T-helper 1 cell treated with Interleukin-12 subunit alpha and Interleukin-12 subunit beta and Interleukin-4 antibody, amounts not matched to agents 30 μg/mL and 1 μg/mL, for 36 hours (primary cell): ENCODE results near the gene ANKRD16.
A peak's percentile ranks its signal among the peaks of the same experiment; 100 is the strongest.
"Not testable (repeated sequence)": the region's sequence is repeated elsewhere in the genome, so short reads cannot be mapped to it uniquely, and the experiment has no call there.

Source experiments
- H3K27ac Mint-ChIP-seq: one replicate; pipeline ENCODE4 v1.8.0; 2021; ENCODE audit warnings: mild to moderate bottlenecking, mixed read lengths
- H3K27me3 Mint-ChIP-seq: one replicate; pipeline ENCODE4 v1.8.0; 2021; ENCODE audit warnings: low read depth, mixed read lengths
- H3K36me3 Mint-ChIP-seq: one replicate; pipeline ENCODE4 v1.8.0; 2021; ENCODE audit warnings: low read depth, mixed read lengths
- H3K4me1 Mint-ChIP-seq: one replicate; pipeline ENCODE4 v1.8.0; 2021; ENCODE audit warnings: low read depth, mixed read lengths
- H3K4me3 Mint-ChIP-seq: one replicate; pipeline ENCODE4 v1.8.0; 2021; ENCODE audit warnings: mild to moderate bottlenecking, moderate library complexity, mixed read lengths
- H3K9me3 Mint-ChIP-seq: one replicate; pipeline ENCODE4 v1.8.0; 2021; ENCODE audit warnings: mixed read lengths

The ANKRD16 gene

DNA sequence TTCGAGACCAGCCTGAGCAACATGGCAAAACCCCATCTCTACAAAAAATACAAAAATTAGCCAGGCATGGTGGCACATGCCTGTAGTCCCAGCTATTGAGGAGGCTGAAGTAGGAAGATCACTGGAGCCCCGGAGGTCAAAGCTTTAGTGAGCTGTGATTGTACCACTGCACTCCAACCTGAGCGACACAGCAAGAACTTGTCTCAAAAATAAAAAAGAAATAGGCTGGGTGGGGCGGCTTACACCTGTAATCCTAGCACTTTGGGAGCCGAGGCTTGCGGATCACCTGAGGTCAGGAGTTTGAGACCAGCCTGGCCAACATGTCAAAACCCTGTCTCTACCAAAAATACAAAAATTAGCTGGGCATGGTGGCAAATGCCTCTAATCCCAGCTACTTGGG, 63.2 kb downstream of the ANKRD16 start:
- not testable (repeated sequence) for H3K4me1 Mint-ChIP-seq

GRCh38 chr10:5818894-5819293, 70.8 kb downstream of the ANKRD16 start:
- Mint-ChIP-seq H3K4me1 (peaks cover 30% of the 10 kb centered on the region), H3K27me3 (no peaks in the 10 kb centered on the region), H3K27ac (no peak overlapping the region), H3K36me3 (peaks cover 6% of the 10 kb centered on the region), H3K4me3 (no peak overlapping the region), H3K9me3 (peaks cover 4% of the 10 kb centered on the region)

More for the DNA sequence above, 63.2 kb downstream of the ANKRD16 start:
- H3K27ac Mint-ChIP-seq, H3K4me3 Mint-ChIP-seq, H3K9me3 Mint-ChIP-seq, H3K36me3 Mint-ChIP-seq, H3K27me3 Mint-ChIP-seq: not testable (repeated sequence)

GRCh38 chr10:5818048-5818331, 71.7 kb downstream of the ANKRD16 start:
- Mint-ChIP-seq H3K4me3 (no peak overlapping the region), H3K27ac (no peak overlapping the region), H3K4me1 (peaks cover 30% of the 10 kb centered on the region), H3K9me3 (peaks cover 4% of the 10 kb centered on the region), H3K27me3 (no peaks in the 10 kb centered on the region), H3K36me3 (peaks cover 6% of the 10 kb centered on the region)

DNA sequence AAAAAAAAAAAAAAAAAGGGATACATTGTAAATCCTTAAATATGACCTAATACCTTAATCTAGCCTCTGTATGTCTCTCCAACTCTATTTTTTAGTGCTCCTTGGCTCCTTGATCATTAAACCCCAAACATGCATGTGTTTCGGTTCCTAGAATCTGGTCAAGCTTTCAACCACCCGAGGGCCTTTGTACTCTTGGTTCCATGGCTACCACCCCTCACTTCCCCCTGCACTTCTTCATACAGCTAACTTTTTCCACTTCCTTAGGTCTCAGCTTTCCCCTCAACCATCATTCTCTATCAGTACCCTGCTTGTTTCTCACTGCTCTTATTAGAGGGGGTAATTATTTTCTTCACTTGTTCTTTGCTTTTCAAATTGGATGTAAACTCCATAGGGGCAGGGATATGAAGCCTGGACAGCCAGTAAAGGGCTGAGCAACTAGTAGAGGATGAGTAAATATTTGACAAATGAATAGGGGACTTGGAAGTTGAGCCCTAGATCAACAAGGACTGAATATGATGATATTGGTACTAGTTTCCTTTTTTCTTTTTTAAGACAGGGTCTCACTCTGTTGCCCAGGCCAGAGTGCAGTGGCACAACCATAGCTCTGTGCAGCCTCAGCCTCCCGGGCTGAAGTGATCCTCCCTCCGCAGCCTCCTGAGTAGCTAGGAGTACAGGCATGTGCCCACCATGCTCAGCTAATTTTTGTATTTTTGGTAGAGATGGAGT, 72.2 kb downstream of the ANKRD16 start:
- no peak overlapping the region for H3K4me3 Mint-ChIP-seq
- H3K36me3 Mint-ChIP-seq: peaks cover 6% of the 10 kb centered on the region
- peak overlapping the region; percentile 2 for H3K27ac Mint-ChIP-seq
- H3K9me3 Mint-ChIP-seq: peaks cover 4% of the 10 kb centered on the region
- no peaks in the 10 kb centered on the region for H3K27me3 Mint-ChIP-seq
- peaks cover 30% of the 10 kb centered on the region for H3K4me1 Mint-ChIP-seq

GRCh38 chr10:5816170-5816569, 73.5 kb downstream of the ANKRD16 start:
- H3K27me3 Mint-ChIP-seq: no peaks in the 10 kb centered on the region
- peaks cover 9% of the 10 kb centered on the region for H3K36me3 Mint-ChIP-seq
- H3K4me1 Mint-ChIP-seq: peaks cover 35% of the 10 kb centered on the region
- H3K4me3 Mint-ChIP-seq: no peak overlapping the region
- no peak overlapping the region for H3K27ac Mint-ChIP-seq
- H3K9me3 Mint-ChIP-seq: peaks cover 4% of the 10 kb centered on the region

GRCh38 chr10:5814110-5815107, 75.3 kb downstream of the ANKRD16 start:
- peaks cover 9% of the 10 kb centered on the region for H3K36me3 Mint-ChIP-seq
- peaks cover 38% of the 10 kb centered on the region for H3K4me1 Mint-ChIP-seq
- H3K9me3 Mint-ChIP-seq: no peaks in the 10 kb centered on the region
- H3K27me3 Mint-ChIP-seq: no peaks in the 10 kb centered on the region
- H3K27ac Mint-ChIP-seq: peak overlapping the region; percentile 84
- H3K4me3 Mint-ChIP-seq: peak overlapping the region; percentile 89

DNA sequence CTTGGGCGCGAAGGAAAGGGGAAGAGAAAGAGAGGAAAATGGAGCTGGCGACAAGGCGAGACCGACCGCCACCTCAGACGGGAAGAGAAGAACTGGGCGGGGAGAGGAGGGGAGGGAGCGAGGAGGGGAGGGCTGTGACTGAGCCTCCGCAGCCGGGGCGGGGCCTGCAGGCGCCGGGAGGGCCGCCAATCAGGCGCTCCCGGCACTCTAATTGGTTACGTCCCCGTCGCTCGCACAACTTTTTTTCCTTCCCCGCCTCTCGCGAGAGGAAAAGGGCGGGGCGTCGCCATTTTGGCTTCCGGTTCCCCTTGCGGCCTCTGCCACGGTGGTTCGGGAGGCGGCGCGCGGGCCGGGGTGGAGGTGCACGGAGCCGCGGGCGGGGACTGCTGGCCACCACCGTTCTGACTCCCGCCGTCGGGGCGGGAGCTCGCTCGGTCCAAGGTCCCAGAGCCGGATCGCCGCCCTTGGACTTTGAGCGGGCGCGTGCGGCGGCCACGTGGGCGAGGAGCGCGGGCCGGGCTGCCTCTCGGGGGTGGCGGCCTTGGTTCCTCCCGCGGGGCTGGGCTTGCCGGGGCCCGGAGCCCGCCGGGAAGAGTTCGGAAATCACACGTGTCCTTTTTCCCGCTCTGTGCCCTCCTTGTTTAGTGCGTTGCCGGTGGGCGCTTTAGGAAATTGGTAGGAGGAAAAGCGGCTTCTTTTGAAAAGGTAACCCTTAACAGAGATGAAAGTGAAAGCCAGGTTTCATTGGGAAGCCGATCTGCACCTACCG, 76.2 kb downstream of the ANKRD16 start, which contains the start of gene GDI2:
GDI2 (minus strand) TSS at position 94 of the 769 bp plus-strand sequence. CDS start 176 bp downstream, outside the sequence.
- no peaks in the 10 kb centered on the region for H3K27me3 Mint-ChIP-seq
- peaks cover 43% of the 10 kb centered on the region for H3K4me1 Mint-ChIP-seq
- H3K36me3 Mint-ChIP-seq: peaks cover 14% of the 10 kb centered on the region
- no peaks in the 10 kb centered on the region for H3K9me3 Mint-ChIP-seq
- H3K4me3 Mint-ChIP-seq: peak within 1 kb of the TSS; percentile 89
- H3K27ac Mint-ChIP-seq: peak within 1 kb of the TSS; percentile 93

- H3K4me1 Mint-ChIP-seq: peaks cover 43% of the 10 kb centered on the region
- H3K36me3 Mint-ChIP-seq: peaks cover 14% of the 10 kb centered on the region
Observed at GRCh38 chr10:5813091-5813340, 76.7 kb downstream of the ANKRD16 start.

DNA sequence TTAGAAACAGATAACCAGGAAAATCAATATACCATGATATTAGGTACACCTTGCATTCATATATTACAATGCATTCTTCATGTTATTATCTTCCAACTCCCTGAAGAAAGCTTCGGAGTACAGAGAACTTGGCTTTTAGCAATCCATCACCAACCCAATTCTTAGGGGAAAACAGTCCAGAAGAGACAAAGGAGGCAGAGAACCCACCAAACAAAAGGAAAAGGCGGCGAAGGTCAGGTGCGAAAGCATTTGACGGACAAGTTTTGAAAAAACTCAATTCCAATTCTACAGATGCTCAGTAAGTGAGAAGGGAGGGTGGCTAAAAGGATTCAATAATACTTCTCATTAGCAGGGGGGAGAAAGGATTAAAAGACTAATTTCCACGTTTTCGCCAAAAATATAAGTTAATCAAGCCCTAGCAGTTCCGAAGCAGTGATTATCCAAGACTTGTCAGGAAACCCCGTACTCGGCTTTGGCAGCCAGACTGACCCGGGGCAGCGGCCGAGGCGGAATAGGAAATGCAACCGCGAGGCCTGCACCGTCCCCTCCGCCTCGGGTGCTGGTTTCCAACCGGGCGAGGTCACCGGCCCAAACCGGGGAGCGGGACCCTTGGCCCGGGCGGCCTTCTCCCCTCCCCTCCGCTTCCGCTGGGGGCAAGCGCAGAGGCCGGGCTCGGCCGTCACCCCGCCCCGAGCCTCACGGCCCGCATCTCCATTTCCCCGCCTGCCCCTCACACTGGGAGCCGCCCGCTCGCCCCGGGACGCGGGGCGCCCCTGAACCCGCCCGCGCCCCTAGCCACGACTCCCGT, 77.2 kb downstream of the ANKRD16 start:
- Mint-ChIP-seq H3K36me3 (peaks cover 14% of the 10 kb centered on the region), H3K27me3 (no peaks in the 10 kb centered on the region), H3K9me3 (no peaks in the 10 kb centered on the region), H3K4me3 (peak overlapping the region; percentile 89), H3K27ac (peak overlapping the region; percentile 82), H3K4me1 (peaks cover 44% of the 10 kb centered on the region)

More at GRCh38 chr10:5813091-5813340, 76.7 kb downstream of the ANKRD16 start:
- peak overlapping the region; percentile 93 for H3K27ac Mint-ChIP-seq
- H3K9me3 Mint-ChIP-seq: no peaks in the 10 kb centered on the region
- H3K27me3 Mint-ChIP-seq: no peaks in the 10 kb centered on the region
- peak overlapping the region; percentile 89 for H3K4me3 Mint-ChIP-seq
